Measurements from ENCODE around the gene MYOZ3. TPM values are rescaled to one million over a fixed set of nuclear protein-coding genes. Genes with fewer than 3 reads are reported as not detected.

Gene MYOZ3
- total RNA-seq, 1 experiment from 2014 or later: 0.10 TPM

DNA sequence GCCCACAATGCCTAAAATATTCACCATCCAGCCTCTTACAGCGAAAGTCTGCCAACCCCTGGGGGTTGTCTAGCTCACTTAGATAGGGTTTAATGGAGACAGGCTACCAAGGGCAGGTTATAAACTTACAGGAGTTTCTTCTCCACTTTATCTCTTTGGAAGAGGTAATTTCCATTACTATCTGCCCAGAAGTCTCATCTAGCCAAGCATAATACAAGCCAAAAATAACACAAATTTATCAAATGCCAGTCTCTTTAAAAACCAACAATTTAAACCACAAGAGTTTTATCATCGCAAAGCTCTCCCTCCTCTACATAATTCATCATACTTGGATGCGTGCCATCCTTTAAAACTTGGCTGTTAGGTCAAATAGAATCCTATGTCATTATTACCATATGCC is 33.6 kb downstream of the MYOZ3 start:
- H3K4me2 ChIP-seq (ENCODE audit: low read length): no peak overlapping the region
- no peak for TF ChIP-seq SIN3A (IDR thresholded peaks at IDR 0.05; ENCODE audit: low read depth)
- TF ChIP-seq RAD21 (IDR thresholded peaks at IDR 0.05; ENCODE audit: low read depth): no peak
- TF ChIP-seq POLR2AphosphoS5 (IDR thresholded peaks at IDR 0.05; ENCODE audit: low read depth, low read length): no peak
- no peak for TF ChIP-seq FOSL1 (IDR thresholded peaks at IDR 0.05; ENCODE audit: low read depth)
- TF ChIP-seq JUND (IDR thresholded peaks at IDR 0.05): no peak
- TF ChIP-seq EGR1 (IDR thresholded peaks at IDR 0.05; ENCODE audit: low read depth): no peak
- TF ChIP-seq, protein P1, sequence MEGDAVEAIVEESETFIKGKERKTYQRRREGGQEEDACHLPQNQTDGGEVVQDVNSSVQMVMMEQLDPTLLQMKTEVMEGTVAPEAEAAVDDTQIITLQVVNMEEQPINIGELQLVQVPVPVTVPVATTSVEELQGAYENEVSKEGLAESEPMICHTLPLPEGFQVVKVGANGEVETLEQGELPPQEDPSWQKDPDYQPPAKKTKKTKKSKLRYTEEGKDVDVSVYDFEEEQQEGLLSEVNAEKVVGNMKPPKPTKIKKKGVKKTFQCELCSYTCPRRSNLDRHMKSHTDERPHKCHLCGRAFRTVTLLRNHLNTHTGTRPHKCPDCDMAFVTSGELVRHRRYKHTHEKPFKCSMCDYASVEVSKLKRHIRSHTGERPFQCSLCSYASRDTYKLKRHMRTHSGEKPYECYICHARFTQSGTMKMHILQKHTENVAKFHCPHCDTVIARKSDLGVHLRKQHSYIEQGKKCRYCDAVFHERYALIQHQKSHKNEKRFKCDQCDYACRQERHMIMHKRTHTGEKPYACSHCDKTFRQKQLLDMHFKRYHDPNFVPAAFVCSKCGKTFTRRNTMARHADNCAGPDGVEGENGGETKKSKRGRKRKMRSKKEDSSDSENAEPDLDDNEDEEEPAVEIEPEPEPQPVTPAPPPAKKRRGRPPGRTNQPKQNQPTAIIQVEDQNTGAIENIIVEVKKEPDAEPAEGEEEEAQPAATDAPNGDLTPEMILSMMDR (IDR thresholded peaks at IDR 0.05 in 2 of 3, conservative IDR thresholded peaks at IDR 0.05 in 1 of 3; ENCODE audit: borderline replicate concordance in 1 of 3, insufficient read depth in 1 of 3, low read depth in 2 of 3, low read length in 2 of 3): no peak
- no peak for TF ChIP-seq EZH2phosphoT487 (IDR thresholded peaks at IDR 0.05; ENCODE audit: borderline replicate concordance)
- TF ChIP-seq ZNF274 (IDR thresholded peaks at IDR 0.05; ENCODE audit: low read depth, low read length): no peak
- TF ChIP-seq SP1 (IDR thresholded peaks at IDR 0.05; ENCODE audit: low read depth): no peak
- TF ChIP-seq, protein P2, sequence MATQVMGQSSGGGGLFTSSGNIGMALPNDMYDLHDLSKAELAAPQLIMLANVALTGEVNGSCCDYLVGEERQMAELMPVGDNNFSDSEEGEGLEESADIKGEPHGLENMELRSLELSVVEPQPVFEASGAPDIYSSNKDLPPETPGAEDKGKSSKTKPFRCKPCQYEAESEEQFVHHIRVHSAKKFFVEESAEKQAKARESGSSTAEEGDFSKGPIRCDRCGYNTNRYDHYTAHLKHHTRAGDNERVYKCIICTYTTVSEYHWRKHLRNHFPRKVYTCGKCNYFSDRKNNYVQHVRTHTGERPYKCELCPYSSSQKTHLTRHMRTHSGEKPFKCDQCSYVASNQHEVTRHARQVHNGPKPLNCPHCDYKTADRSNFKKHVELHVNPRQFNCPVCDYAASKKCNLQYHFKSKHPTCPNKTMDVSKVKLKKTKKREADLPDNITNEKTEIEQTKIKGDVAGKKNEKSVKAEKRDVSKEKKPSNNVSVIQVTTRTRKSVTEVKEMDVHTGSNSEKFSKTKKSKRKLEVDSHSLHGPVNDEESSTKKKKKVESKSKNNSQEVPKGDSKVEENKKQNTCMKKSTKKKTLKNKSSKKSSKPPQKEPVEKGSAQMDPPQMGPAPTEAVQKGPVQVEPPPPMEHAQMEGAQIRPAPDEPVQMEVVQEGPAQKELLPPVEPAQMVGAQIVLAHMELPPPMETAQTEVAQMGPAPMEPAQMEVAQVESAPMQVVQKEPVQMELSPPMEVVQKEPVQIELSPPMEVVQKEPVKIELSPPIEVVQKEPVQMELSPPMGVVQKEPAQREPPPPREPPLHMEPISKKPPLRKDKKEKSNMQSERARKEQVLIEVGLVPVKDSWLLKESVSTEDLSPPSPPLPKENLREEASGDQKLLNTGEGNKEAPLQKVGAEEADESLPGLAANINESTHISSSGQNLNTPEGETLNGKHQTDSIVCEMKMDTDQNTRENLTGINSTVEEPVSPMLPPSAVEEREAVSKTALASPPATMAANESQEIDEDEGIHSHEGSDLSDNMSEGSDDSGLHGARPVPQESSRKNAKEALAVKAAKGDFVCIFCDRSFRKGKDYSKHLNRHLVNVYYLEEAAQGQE (IDR thresholded peaks at IDR 0.05; ENCODE audit: low read depth): no peak
- peaks cover 2 to 3% of the 10 kb centered on the region in 2 experiments; a peak in 3 of 4 replicates for H3K4me1 ChIP-seq (ENCODE audit: control insufficient read depth in 1 of 2, insufficient read depth in 2 of 2, low read length in 2 of 2)
- peaks cover 22% of the 10 kb centered on the region for H3K79me2 ChIP-seq (ENCODE audit: insufficient read depth, low read length)
- H3K9me3 ChIP-seq (ENCODE audit: control insufficient read depth in 1 of 2, insufficient read depth in 1 of 2, low read depth in 1 of 2, low read length in 2 of 2): no peaks in the 10 kb centered on the region
- no peak overlapping the region for H3K27ac ChIP-seq (ENCODE audit: low read depth, low read length)
- DNase-seq (ENCODE audit: low read depth, low spot score): no peak
- ATAC-seq: no peak
- ChIA-PET RAD21 (ENCODE audit: low non-redundant PET in 1 of 2, low total read pairs in 2 of 2, uncharacterized antibody in 2 of 2, unreplicated experiment in 2 of 2) (no interaction called here), POLR2A (no interaction called here), CTCF (no interaction called here)
- H3K9me2 ChIP-seq (ENCODE audit: insufficient read depth): no peaks in the 10 kb centered on the region
- no TSS peak for BruUV-seq (replicated peaks)
- no peak overlapping the region for H3K4me3 ChIP-seq (replicated peaks in 1 of 2; ENCODE audit: low read depth in 1 of 2, low read length in 2 of 2)
- H4K20me1 ChIP-seq (ENCODE audit: insufficient read depth): no peaks in the 10 kb centered on the region
- intact Hi-C loops (cut with micrococcal nuclease): no loop called here
- no peaks in the 10 kb centered on the region for H3K27me3 ChIP-seq (ENCODE audit: insufficient read depth, low read length)
- H3K9ac ChIP-seq (ENCODE audit: low read length): no peak overlapping the region
- no peak overlapping the region for H2AFZ ChIP-seq (ENCODE audit: low read depth, low read length, poor library complexity, severe bottlenecking)
- H3K36me3 ChIP-seq (ENCODE audit: control insufficient read depth in 1 of 2, insufficient read depth in 2 of 2, low read length in 2 of 2): peaks cover 63 to 80% of the 10 kb centered on the region in 2 experiments

All from HCT116 (cell line).